GM12891 (cell line): ENCODE data around the gene CTNNA2.

Experiments used
- DNase-seq: peaks from one replicate; pipeline ENCODE4 v3.0.0; 2011; ENCODE audit warnings: low spot score; ENCODE audit not compliant: insufficient read length
- FAIRE-seq: peaks from 2 replicates; lab custom pipeline; 2011; peaks lifted over from hg19 to GRCh38; lab: Jason Lieb, UNC
- PAX5 ChIP-seq: IDR thresholded peaks from 2 replicates; pipeline ENCODE4 v1.6.1; 2011; ENCODE audit warnings: low read length, moderate library complexity, mild to moderate bottlenecking; ENCODE audit not compliant: insufficient read depth, severe bottlenecking
- POLR2A ChIP-seq: IDR thresholded peaks from 2 replicates; pipeline ENCODE4 v1.6.1; 2011; ENCODE audit warnings: low read depth, low read length, control low read depth
- POLR2AphosphoS5 ChIP-seq: IDR thresholded peaks from 2 replicates; pipeline ENCODE4 v1.6.1; 2011; ENCODE audit warnings: low read depth, low read length, control low read depth
- POU2F2 ChIP-seq: IDR thresholded peaks from 2 replicates; pipeline ENCODE4 v1.6.1; 2011; ENCODE audit warnings: low read depth, mild to moderate bottlenecking, control low read depth, low read length, moderate library complexity
- SPI1 ChIP-seq: IDR thresholded peaks from 2 replicates; pipeline ENCODE4 v1.6.1; 2011; ENCODE audit warnings: low read depth, low read length, control low read depth
- TAF1 ChIP-seq: IDR thresholded peaks from 2 replicates; pipeline ENCODE4 v1.6.1; 2011; ENCODE audit warnings: low read depth, low read length, control low read depth

Gene CTNNA2

GRCh38 chr2:80506563-80506962 lies 993.7 kb downstream of the CTNNA2 start:
- TF ChIP-seq SPI1 (peak; percentile 66), POU2F2 (no peak), POLR2AphosphoS5 (no peak)
- FAIRE-seq (no peak), DNase-seq (no peak)

- TF ChIP-seq POLR2AphosphoS5: no peak
- TF ChIP-seq TAF1: no peak
- no peak for TF ChIP-seq POU2F2
- FAIRE-seq (no peak), DNase-seq (no peak)
These were observed 997.9 kb downstream of the CTNNA2 start for GRCh38 chr2:80510716-80511115.

- TF ChIP-seq PAX5: no peak
- no peak for TF ChIP-seq POU2F2
- TF ChIP-seq TAF1: no peak
- TF ChIP-seq SPI1: no peak
- no peak for TF ChIP-seq POLR2A
- no peak for DNase-seq
- FAIRE-seq: peak; percentile 33
These were observed 1003.1 kb downstream of the CTNNA2 start for GRCh38 chr2:80515964-80516363.

- TF ChIP-seq POLR2AphosphoS5: no peak
- no peak for TF ChIP-seq SPI1
- no peak for TF ChIP-seq TAF1
- no peak for TF ChIP-seq PAX5
- TF ChIP-seq POLR2A: no peak
- TF ChIP-seq POU2F2: no peak
- FAIRE-seq (no peak), DNase-seq (no peak)
These were observed 1004.5 kb downstream of the CTNNA2 start for GRCh38 chr2:80517316-80517715.

- no peak for FAIRE-seq
- DNase-seq: no peak
- TF ChIP-seq SPI1 (no peak), POLR2A (no peak), TAF1 (no peak), POU2F2 (no peak), PAX5 (no peak), POLR2AphosphoS5 (no peak)
These were observed 1006.3 kb downstream of the CTNNA2 start for GRCh38 chr2:80519121-80519643.

GRCh38 chr2:80519699-80520291 lies 1006.9 kb downstream of the CTNNA2 start:
- peak; percentile 52 for FAIRE-seq
- no peak for DNase-seq
- TF ChIP-seq PAX5 (no peak), TAF1 (no peak), POLR2AphosphoS5 (no peak), SPI1 (peak; percentile 83), POLR2A (no peak), POU2F2 (no peak)

GRCh38 chr2:80525152-80525551 lies 1012.3 kb downstream of the CTNNA2 start:
- FAIRE-seq (peak; percentile 80), DNase-seq (no peak)
- TF ChIP-seq POLR2A (no peak), PAX5 (no peak), POLR2AphosphoS5 (no peak), TAF1 (no peak), POU2F2 (no peak), SPI1 (peak; percentile 5; the same call in 1 of the 2 replicates)

GRCh38 chr2:80527119-80527518 lies 1014.3 kb downstream of the CTNNA2 start:
- DNase-seq: no peak
- TF ChIP-seq POLR2A (no peak), POLR2AphosphoS5 (no peak), POU2F2 (0 out of 2 replicates have a peak, but pooled peaks have one; percentile 25), PAX5 (no peak), TAF1 (no peak), SPI1 (no peak)
- no peak for FAIRE-seq

- no peak for FAIRE-seq
- TF ChIP-seq POLR2AphosphoS5 (no peak), TAF1 (no peak), PAX5 (no peak), POU2F2 (no peak), SPI1 (no peak), POLR2A (no peak)
These were observed 1016.8 kb downstream of the CTNNA2 start for GRCh38 chr2:80529466-80530165.

More at GRCh38 chr2:80529466-80530165, 1016.8 kb downstream of the CTNNA2 start:
- no peak for DNase-seq
